GM10248 (cell line): Measurements from ENCODE around the gene AP1S2.
"Not testable (repeated sequence)": the region's sequence is repeated elsewhere in the genome, so short reads cannot be mapped to it uniquely, and the experiment has no call there.

Source experiments
- CTCF ChIA-PET: fragments of 300-600 bp; sonication (Branson Sonifier 250); formaldehyde crosslinking; extraction: SDS; loops from one replicate; lab custom pipeline; 2021; ENCODE audit warnings: antibody characterized with exemption; lab: Yijun Ruan, JAX
- POLR2A ChIA-PET: fragments of 350-650 bp; sonication (Branson Sonifier 250); formaldehyde crosslinking; extraction: SDS; loops from one replicate; lab custom pipeline; 2020; ENCODE audit warnings: antibody characterized with exemption; lab: Yijun Ruan, JAX
- DNase-seq: peaks from one replicate; pipeline ENCODE4 v3.0.0; 2012; ENCODE audit errors: extremely low spot score
- CTCF ChIP-seq: IDR thresholded peaks from 2 replicates; pipeline ENCODE4 v1.5.1; 2012; ENCODE audit warnings: mild to moderate bottlenecking, low read depth; ENCODE audit errors: extremely low read depth, missing control alignments, control extremely low read depth

The AP1S2 gene

GRCh38 chrX:15848576-15848975, 6.0 kb downstream of the AP1S2 start:
- POLR2A ChIA-PET: no interaction called here
- CTCF ChIA-PET: interaction anchor here (1.1 to 3.0 kb wide), 3 partner anchors 13 to 69 kb away, joined by 3 to 9 read pairs (median 3); no protein-coding TSS in a partner anchor
- DNase-seq: no peak
- no peak for TF ChIP-seq CTCF

GRCh38 chrX:15843960-15844359, 10.7 kb downstream of the AP1S2 start:
- no peak for DNase-seq
- POLR2A ChIA-PET: no interaction called here
- TF ChIP-seq CTCF: no peak
- CTCF ChIA-PET: no interaction called here

GRCh38 chrX:15841853-15842516, 12.6 kb downstream of the AP1S2 start:
- ChIA-PET POLR2A (no interaction called here), CTCF (no interaction called here)
- TF ChIP-seq CTCF: no peak

GRCh38 chrX:15838017-15838416, 16.6 kb downstream of the AP1S2 start:
- TF ChIP-seq CTCF: no peak
- DNase-seq: no peak
- ChIA-PET POLR2A (no interaction called here), CTCF (no interaction called here)

More at GRCh38 chrX:15841853-15842516, 12.6 kb downstream of the AP1S2 start:
- DNase-seq: no peak

- TF ChIP-seq CTCF: no peak
- ChIA-PET POLR2A (no interaction called here), CTCF (interaction anchor here (1.3 to 1.9 kb wide), 2 partner anchors 13 to 19 kb away, joined by 4 to 9 read pairs; no protein-coding TSS in a partner anchor)
- no peak for DNase-seq
These were observed 19.6 kb downstream of the AP1S2 start for GRCh38 chrX:15834827-15835595.

DNA sequence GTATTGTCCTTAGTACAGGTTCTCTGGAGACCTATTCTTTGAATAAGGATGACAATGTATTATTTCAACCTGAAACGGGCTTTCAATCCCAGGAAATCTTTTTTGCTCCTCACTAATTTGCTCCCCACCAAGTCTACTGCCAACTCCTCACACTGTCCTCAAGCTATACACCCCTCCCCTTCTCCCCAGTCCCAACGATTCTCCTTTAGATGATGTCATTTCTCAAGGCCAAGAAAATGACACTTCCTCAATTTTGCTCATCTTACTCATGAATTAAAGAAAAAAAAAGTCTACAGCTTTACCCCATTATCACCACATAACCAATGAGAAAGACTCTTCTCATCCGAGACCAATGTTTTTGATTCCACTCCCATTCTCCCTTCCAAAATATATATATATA, 20.6 kb downstream of the AP1S2 start:
- TF ChIP-seq CTCF: no peak
- DNase-seq: no peak
- CTCF ChIA-PET: no interaction called here
- POLR2A ChIA-PET: no interaction called here

GRCh38 chrX:15831347-15831746, 23.3 kb downstream of the AP1S2 start:
- POLR2A ChIA-PET, CTCF ChIA-PET, DNase-seq: not testable (repeated sequence)
